GM12878 (cell line): ENCODE measurements around the gene B4GALNT4. TPM values are rescaled to one million over a fixed set of nuclear protein-coding genes. Genes with fewer than 3 reads are reported as not detected.

ENCODE experiments used
- BACH1 ChIP-seq: fragments of 450-650 bp; IDR thresholded peaks from 2 replicates; pipeline ENCODE4 v1.6.1; 2017; ENCODE audit warnings: mild to moderate bottlenecking, borderline replicate concordance
- HCFC1 ChIP-seq: fragments of 150-350 bp; IDR thresholded peaks from 2 replicates; pipeline ENCODE4 v1.6.1; 2014; ENCODE audit warnings: low read length
- KLF5 ChIP-seq: fragments of 450-650 bp; IDR thresholded peaks from 2 replicates; pipeline ENCODE4 v1.6.1; 2014; ENCODE audit warnings: mild to moderate bottlenecking; ENCODE audit not compliant: partially characterized antibody
- MEF2B ChIP-seq: fragments of 450-650 bp; IDR thresholded peaks from 2 replicates; pipeline ENCODE4 v1.6.1; 2018; ENCODE audit warnings: mild to moderate bottlenecking, moderate library complexity; ENCODE audit not compliant: partially characterized antibody, poor library complexity, severe bottlenecking
- SMARCA5 ChIP-seq: fragments of 450-650 bp; IDR thresholded peaks from 2 replicates; pipeline ENCODE4 v1.6.1; 2017; ENCODE audit warnings: mild to moderate bottlenecking
- YBX1 ChIP-seq: fragments of 450-650 bp; IDR thresholded peaks from 2 replicates; pipeline ENCODE4 v1.6.1; 2016; ENCODE audit warnings: antibody characterized with exemption
- polyA plus RNA-seq, 11 experiments: library from polyadenylated mRNA; depleted of rRNA in 4 of 11; unstranded in 6 of 11; stranded (reverse) in 5 of 11; fragments of >200 nt; fragmentation: Nextera tagmentation in 4 of 11; fragmentation: Illumina TruSeq in 1 of 11; extraction: Ambion mirVana in 4 of 11; extraction: Trizol in 1 of 11; gene quantifications; 1 replicate in 1 of 11; 2 replicates in 10 of 11; pipeline versions ENCODE4 v1.2.1 to v1.2.3, GENCODE V29; 2011 to 2016; ENCODE audit warnings: inconsistent platforms in 2 of 11, missing spikeins in 2 of 11, low read depth in 1 of 11
- total RNA-seq, 4 experiments: library from RNA; depleted of rRNA in 3 of 4; stranded (reverse); fragments of >200 nt in 3 of 4; fragmentation: Illumina TruSeq in 1 of 4; extraction: Trizol in 1 of 4; gene quantifications; 2 replicates each; pipeline versions ENCODE4 v1.2.1 to v1.2.3, GENCODE V29; 2013 to 2021
- TF ChIP-seq, protein P1 (sequence below): fragments of 150-350 bp; IDR thresholded peaks from 2 replicates; pipeline ENCODE4 v1.6.1; 2016; ENCODE audit warnings: low read depth, low read length
- TF ChIP-seq, protein P2 (sequence below): fragments of 450-650 bp; formaldehyde crosslinking; IDR thresholded peaks from 2 replicates; pipeline ENCODE4 v1.4.0; 2022; ENCODE audit warnings: mild to moderate bottlenecking, moderate library complexity
- TF ChIP-seq, protein P3 (sequence below): fragments of 450-650 bp; IDR thresholded peaks from 2 replicates; pipeline ENCODE4 v1.6.1; 2017; ENCODE audit warnings: antibody characterized with exemption, mild to moderate bottlenecking, moderate library complexity
- TF ChIP-seq, protein P4 (sequence below): fragments of 450-650 bp; IDR thresholded peaks from 2 replicates; pipeline ENCODE4 v1.6.1; 2017; ENCODE audit warnings: mild to moderate bottlenecking, moderate library complexity
- TF ChIP-seq, protein P5 (sequence below): fragments of 450-650 bp; IDR thresholded peaks from 2 replicates; pipeline ENCODE4 v1.6.1; 2014; ENCODE audit warnings: mild to moderate bottlenecking

B4GALNT4 gene
- total and polyA plus RNA-seq, 10 of the 15 experiments (the other 5 are each of a cell fraction or from before 2014, with no cell fraction given): 0.04 to 0.82 (median 0.40) TPM; not detected in 6

DNA sequence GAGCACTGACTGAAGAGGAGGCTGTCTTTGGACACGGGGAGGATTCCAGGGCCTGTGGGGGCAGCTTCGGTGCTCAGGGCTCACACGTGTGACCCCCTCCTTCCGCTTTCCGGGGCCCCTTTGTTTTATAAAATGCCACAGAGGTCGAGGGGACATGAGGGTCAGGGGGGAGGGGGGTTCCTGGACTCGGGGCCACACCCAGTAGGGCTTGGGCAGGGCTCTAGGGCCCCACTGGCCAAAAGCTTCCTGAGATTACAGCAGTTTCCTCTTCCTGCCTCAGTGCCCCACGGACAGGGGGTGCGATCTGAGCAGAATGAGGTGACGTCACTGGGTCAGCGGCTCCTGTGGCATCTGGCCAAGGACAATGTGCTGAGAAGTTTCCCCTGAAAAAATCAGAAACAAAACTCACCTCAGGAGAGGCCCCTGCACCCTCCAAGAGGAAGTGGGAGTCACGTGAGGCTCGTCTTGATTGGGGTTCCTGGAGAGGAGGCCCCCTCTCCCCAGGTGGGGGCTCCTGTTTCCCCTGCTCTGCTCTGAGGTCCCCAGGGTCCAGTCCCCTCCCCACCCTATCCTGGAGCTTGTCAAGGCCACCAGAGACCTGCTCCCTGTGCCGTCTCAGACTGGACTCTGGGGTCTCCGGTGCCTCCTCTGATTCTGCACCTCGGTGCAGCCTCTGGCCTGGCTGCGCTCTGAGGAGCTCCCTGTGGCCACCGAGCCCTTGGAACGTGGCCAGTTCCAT, 42.3 kb upstream of the B4GALNT4 start (continued):
- TF ChIP-seq, protein P1, sequence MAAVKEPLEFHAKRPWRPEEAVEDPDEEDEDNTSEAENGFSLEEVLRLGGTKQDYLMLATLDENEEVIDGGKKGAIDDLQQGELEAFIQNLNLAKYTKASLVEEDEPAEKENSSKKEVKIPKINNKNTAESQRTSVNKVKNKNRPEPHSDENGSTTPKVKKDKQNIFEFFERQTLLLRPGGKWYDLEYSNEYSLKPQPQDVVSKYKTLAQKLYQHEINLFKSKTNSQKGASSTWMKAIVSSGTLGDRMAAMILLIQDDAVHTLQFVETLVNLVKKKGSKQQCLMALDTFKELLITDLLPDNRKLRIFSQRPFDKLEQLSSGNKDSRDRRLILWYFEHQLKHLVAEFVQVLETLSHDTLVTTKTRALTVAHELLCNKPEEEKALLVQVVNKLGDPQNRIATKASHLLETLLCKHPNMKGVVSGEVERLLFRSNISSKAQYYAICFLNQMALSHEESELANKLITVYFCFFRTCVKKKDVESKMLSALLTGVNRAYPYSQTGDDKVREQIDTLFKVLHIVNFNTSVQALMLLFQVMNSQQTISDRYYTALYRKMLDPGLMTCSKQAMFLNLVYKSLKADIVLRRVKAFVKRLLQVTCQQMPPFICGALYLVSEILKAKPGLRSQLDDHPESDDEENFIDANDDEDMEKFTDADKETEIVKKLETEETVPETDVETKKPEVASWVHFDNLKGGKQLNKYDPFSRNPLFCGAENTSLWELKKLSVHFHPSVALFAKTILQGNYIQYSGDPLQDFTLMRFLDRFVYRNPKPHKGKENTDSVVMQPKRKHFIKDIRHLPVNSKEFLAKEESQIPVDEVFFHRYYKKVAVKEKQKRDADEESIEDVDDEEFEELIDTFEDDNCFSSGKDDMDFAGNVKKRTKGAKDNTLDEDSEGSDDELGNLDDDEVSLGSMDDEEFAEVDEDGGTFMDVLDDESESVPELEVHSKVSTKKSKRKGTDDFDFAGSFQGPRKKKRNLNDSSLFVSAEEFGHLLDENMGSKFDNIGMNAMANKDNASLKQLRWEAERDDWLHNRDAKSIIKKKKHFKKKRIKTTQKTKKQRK: no peak
- TF ChIP-seq MEF2B (peak; percentile 79), BACH1 (peak; percentile 51; the same call in 1 of the 2 replicates), YBX1 (no peak), SMARCA5 (no peak), KLF5 (no peak), HCFC1 (no peak)
- TF ChIP-seq, protein P2, sequence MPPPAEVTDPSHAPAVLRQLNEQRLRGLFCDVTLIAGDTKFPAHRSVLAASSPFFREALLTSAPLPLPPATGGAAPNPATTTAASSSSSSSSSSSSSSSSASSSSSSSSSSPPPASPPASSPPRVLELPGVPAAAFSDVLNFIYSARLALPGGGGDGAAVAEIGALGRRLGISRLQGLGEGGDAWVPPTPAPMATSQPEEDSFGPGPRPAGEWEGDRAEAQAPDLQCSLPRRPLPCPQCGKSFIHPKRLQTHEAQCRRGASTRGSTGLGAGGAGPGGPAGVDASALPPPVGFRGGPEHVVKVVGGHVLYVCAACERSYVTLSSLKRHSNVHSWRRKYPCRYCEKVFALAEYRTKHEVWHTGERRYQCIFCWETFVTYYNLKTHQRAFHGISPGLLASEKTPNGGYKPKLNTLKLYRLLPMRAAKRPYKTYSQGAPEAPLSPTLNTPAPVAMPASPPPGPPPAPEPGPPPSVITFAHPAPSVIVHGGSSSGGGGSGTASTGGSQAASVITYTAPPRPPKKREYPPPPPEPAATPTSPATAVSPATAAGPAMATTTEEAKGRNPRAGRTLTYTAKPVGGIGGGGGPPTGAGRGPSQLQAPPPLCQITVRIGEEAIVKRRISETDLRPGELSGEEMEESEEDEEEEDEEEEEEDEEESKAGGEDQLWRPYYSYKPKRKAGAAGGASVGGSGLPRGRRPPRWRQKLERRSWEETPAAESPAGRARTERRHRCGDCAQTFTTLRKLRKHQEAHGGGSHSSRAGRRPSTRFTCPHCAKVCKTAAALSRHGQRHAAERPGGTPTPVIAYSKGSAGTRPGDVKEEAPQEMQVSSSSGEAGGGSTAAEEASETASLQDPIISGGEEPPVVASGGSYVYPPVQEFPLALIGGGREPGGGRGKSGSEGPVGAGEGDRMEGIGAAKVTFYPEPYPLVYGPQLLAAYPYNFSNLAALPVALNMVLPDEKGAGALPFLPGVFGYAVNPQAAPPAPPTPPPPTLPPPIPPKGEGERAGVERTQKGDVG: 0 out of 2 replicates have a peak, but pooled peaks have one; percentile 77
- TF ChIP-seq, protein P3, sequence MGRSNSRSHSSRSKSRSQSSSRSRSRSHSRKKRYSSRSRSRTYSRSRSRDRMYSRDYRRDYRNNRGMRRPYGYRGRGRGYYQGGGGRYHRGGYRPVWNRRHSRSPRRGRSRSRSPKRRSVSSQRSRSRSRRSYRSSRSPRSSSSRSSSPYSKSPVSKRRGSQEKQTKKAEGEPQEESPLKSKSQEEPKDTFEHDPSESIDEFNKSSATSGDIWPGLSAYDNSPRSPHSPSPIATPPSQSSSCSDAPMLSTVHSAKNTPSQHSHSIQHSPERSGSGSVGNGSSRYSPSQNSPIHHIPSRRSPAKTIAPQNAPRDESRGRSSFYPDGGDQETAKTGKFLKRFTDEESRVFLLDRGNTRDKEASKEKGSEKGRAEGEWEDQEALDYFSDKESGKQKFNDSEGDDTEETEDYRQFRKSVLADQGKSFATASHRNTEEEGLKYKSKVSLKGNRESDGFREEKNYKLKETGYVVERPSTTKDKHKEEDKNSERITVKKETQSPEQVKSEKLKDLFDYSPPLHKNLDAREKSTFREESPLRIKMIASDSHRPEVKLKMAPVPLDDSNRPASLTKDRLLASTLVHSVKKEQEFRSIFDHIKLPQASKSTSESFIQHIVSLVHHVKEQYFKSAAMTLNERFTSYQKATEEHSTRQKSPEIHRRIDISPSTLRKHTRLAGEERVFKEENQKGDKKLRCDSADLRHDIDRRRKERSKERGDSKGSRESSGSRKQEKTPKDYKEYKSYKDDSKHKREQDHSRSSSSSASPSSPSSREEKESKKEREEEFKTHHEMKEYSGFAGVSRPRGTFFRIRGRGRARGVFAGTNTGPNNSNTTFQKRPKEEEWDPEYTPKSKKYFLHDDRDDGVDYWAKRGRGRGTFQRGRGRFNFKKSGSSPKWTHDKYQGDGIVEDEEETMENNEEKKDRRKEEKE: no peak
- TF ChIP-seq, protein P4, sequence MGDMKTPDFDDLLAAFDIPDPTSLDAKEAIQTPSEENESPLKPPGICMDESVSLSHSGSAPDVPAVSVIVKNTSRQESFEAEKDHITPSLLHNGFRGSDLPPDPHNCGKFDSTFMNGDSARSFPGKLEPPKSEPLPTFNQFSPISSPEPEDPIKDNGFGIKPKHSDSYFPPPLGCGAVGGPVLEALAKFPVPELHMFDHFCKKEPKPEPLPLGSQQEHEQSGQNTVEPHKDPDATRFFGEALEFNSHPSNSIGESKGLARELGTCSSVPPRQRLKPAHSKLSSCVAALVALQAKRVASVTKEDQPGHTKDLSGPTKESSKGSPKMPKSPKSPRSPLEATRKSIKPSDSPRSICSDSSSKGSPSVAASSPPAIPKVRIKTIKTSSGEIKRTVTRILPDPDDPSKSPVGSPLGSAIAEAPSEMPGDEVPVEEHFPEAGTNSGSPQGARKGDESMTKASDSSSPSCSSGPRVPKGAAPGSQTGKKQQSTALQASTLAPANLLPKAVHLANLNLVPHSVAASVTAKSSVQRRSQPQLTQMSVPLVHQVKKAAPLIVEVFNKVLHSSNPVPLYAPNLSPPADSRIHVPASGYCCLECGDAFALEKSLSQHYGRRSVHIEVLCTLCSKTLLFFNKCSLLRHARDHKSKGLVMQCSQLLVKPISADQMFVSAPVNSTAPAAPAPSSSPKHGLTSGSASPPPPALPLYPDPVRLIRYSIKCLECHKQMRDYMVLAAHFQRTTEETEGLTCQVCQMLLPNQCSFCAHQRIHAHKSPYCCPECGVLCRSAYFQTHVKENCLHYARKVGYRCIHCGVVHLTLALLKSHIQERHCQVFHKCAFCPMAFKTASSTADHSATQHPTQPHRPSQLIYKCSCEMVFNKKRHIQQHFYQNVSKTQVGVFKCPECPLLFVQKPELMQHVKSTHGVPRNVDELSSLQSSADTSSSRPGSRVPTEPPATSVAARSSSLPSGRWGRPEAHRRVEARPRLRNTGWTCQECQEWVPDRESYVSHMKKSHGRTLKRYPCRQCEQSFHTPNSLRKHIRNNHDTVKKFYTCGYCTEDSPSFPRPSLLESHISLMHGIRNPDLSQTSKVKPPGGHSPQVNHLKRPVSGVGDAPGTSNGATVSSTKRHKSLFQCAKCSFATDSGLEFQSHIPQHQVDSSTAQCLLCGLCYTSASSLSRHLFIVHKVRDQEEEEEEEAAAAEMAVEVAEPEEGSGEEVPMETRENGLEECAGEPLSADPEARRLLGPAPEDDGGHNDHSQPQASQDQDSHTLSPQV: no peak
- TF ChIP-seq, protein P5, sequence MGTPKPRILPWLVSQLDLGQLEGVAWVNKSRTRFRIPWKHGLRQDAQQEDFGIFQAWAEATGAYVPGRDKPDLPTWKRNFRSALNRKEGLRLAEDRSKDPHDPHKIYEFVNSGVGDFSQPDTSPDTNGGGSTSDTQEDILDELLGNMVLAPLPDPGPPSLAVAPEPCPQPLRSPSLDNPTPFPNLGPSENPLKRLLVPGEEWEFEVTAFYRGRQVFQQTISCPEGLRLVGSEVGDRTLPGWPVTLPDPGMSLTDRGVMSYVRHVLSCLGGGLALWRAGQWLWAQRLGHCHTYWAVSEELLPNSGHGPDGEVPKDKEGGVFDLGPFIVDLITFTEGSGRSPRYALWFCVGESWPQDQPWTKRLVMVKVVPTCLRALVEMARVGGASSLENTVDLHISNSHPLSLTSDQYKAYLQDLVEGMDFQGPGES: no peak
